ENCODE data around the gene DCHS2.

DCHS2 gene

DNA sequence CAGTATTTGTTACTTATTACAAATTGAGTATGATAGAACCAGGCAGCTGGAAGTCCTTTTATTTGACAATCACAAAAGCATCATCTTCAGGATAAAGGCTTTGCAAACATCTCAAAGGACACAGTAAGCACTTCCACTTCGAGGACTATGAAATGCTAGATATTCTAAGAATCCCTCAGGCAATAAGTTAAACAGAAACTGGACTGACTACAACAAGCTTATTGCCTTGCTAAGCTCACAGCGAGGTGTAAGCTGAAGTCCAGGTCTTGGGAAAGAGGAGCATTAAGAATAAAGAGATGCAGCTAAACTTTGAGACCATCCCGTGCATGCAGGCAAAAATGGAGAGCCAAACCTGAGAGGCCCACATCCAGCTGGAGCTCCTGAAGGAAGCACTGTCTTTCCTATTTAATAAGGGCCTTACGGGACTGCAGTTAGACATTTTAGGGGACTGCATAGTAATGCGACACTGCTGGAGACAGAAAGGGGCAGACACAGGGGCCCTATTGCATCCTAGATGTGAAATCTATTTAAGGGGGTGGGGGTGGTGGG, 38.7 kb downstream of the DCHS2 start:
- H3K4me3 Mint-ChIP-seq: no peak overlapping the region
- H3K27ac Mint-ChIP-seq: no peak overlapping the region
- H3K27me3 Mint-ChIP-seq: peaks cover 26 to 42% of the 10 kb centered on the region in 2 donors
- H3K4me1 Mint-ChIP-seq: no peaks in the 10 kb centered on the region
- H3K9me3 Mint-ChIP-seq: peaks cover 4 to 6% of the 10 kb centered on the region in 2 donors
- ATAC-seq (replicated peaks): no peak
- DNase-seq: no peak
- peaks cover 0 to 3% of the 10 kb centered on the region in 2 donors for H3K36me3 Mint-ChIP-seq

- Mint-ChIP-seq H3K4me3 (no peak overlapping the region), H3K27ac (no peak overlapping the region), H3K4me1 (no peaks in the 10 kb centered on the region), H3K9me3 (peaks cover 4 to 5% of the 10 kb centered on the region in 2 donors), H3K27me3 (peaks cover 20 to 31% of the 10 kb centered on the region in 2 donors), H3K36me3 (peaks cover 0 to 3% of the 10 kb centered on the region in 2 donors)
- no peak for DNase-seq
- no peak for ATAC-seq (replicated peaks)
These were observed 40.6 kb downstream of the DCHS2 start for GRCh38 chr4:154450966-154451365.

DNA sequence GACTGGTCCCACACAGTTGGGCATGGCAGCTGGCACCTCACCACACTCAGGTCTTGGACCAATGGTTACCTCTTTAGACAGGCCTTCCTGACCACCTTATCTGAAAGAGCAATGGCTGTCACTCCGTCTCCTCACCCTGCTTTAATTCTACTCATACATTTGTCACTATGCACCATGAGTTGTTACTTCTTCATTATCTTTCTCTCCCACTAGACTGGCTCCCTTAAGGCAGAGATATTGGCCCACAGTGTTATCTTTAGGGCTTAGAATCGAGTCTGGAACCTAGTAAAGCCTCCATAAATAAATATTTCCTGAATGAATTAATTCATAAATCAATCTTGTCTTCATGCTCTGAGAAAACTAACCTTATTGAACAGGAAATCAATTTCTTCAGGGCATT, 46.6 kb downstream of the DCHS2 start:
- Mint-ChIP-seq H3K4me3 (no peak overlapping the region), H3K4me1 (no peaks in the 10 kb centered on the region), H3K9me3 (no peaks in the 10 kb centered on the region), H3K36me3 (no peaks in the 10 kb centered on the region), H3K27ac (no peak overlapping the region), H3K27me3 (peaks cover 13 to 14% of the 10 kb centered on the region in 2 donors)
- DNase-seq (no peak), ATAC-seq (replicated peaks) (no peak)

DNA sequence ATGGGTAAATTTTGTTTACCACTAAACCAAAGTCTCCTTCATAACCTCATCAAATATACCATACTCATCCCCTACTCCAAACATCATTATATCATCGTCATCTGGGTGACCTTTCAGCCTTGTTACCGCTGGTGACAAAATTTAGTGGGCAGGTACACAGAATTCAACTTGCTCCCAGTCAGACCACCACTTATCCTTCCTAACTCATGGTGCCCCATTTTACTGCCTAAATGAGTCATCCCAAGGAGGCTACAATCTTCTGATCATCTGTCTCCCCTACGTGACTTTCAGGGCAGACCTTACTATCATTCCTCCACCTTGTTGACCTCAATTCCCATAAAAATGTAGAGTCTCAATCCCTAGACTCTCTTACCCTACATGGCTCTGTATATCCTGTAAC, 49.6 kb downstream of the DCHS2 start:
- peaks cover 0 to 4% of the 10 kb centered on the region in 2 donors for H3K27me3 Mint-ChIP-seq
- H3K27ac Mint-ChIP-seq: no peak overlapping the region
- ATAC-seq (replicated peaks) (no peak), DNase-seq (no peak)
- no peaks in the 10 kb centered on the region for H3K36me3 Mint-ChIP-seq
- no peaks in the 10 kb centered on the region for H3K4me1 Mint-ChIP-seq
- H3K9me3 Mint-ChIP-seq: no peaks in the 10 kb centered on the region
- H3K4me3 Mint-ChIP-seq: no peak overlapping the region

DNA sequence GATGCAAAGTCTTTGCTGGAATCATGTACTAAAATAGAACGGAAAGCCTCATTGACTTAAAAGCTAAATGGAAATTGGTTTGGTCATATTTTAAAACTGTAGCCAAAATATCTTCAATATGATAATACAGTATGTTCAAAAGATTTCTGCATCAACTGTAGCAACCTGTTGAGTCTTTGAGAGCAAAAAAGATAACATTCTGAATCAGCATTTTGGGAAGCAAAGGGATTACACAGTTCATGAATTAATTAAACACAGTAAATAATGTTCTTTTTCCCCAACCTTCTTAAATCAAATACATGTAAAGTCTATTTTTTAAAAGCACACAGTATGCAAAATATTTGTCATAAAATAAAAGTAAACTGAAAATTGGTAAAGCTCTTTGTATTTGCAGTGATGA, 50.5 kb downstream of the DCHS2 start:
- ATAC-seq (replicated peaks) (no peak), DNase-seq (no peak)
- no peak overlapping the region for H3K4me3 Mint-ChIP-seq
- H3K4me1 Mint-ChIP-seq: no peaks in the 10 kb centered on the region
- H3K27ac Mint-ChIP-seq: no peak overlapping the region
- no peaks in the 10 kb centered on the region for H3K36me3 Mint-ChIP-seq
- no peaks in the 10 kb centered on the region for H3K9me3 Mint-ChIP-seq
- peaks cover 0 to 4% of the 10 kb centered on the region in 2 donors for H3K27me3 Mint-ChIP-seq

- H3K36me3 Mint-ChIP-seq: no peaks in the 10 kb centered on the region
- H3K9me3 Mint-ChIP-seq: no peaks in the 10 kb centered on the region
- no peak for ATAC-seq (replicated peaks)
- no peak overlapping the region for H3K4me3 Mint-ChIP-seq
- H3K4me1 Mint-ChIP-seq: no peaks in the 10 kb centered on the region
- DNase-seq: no peak
- H3K27ac Mint-ChIP-seq: no peak overlapping the region
- H3K27me3 Mint-ChIP-seq: peaks cover 1 to 4% of the 10 kb centered on the region in 2 donors
These were observed 52.4 kb downstream of the DCHS2 start for GRCh38 chr4:154439224-154439623.

- H3K4me1 Mint-ChIP-seq: no peaks in the 10 kb centered on the region
- peaks cover 10 to 13% of the 10 kb centered on the region in 2 donors for H3K27me3 Mint-ChIP-seq
- H3K36me3 Mint-ChIP-seq: no peaks in the 10 kb centered on the region
- H3K27ac Mint-ChIP-seq: no peak overlapping the region
- no peak for DNase-seq
- ATAC-seq (replicated peaks): no peak
- no peak overlapping the region for H3K4me3 Mint-ChIP-seq
- no peaks in the 10 kb centered on the region for H3K9me3 Mint-ChIP-seq
These were observed 55.7 kb downstream of the DCHS2 start for GRCh38 chr4:154435895-154436294.

DNA sequence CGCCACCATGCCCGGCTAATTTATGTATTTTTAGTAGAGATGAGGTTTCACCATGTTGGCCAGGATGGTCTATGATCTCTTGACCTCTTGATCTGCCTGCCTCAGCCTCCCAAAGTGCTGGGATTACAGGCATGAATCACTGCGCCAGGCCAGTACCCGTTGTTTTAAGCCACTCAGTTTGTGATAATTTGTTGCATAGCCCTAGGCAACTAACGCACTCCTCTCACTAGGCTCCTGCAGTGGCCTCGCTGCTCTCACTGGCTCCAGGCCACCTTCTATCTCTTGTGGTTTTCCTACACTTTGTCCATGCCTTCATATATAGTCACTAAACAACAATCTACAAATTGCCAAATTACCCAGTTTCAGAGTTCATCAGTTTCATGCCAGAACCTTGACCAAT, 58.1 kb downstream of the DCHS2 start:
- no peak for DNase-seq
- no peaks in the 10 kb centered on the region for H3K9me3 Mint-ChIP-seq

GRCh38 chr4:154429176-154429575, 62.4 kb downstream of the DCHS2 start:
- Mint-ChIP-seq H3K4me1 (peaks cover 10 to 20% of the 10 kb centered on the region in 2 donors), H3K4me3 (no peak overlapping the region), H3K36me3 (no peaks in the 10 kb centered on the region), H3K27me3 (peaks cover 25 to 29% of the 10 kb centered on the region in 2 donors), H3K27ac (no peak overlapping the region), H3K9me3 (no peaks in the 10 kb centered on the region)
- DNase-seq (no peak), ATAC-seq (replicated peaks) (no peak)

More for the DNA sequence above, 58.1 kb downstream of the DCHS2 start:
- Mint-ChIP-seq H3K4me1 (no peaks in the 10 kb centered on the region), H3K27me3 (peaks cover 24 to 25% of the 10 kb centered on the region in 2 donors), H3K4me3 (no peak overlapping the region), H3K27ac (no peak overlapping the region), H3K36me3 (no peaks in the 10 kb centered on the region)
- ATAC-seq (replicated peaks): no peak

- Mint-ChIP-seq H3K4me3 (no peak overlapping the region), H3K27ac (no peak overlapping the region), H3K9me3 (no peaks in the 10 kb centered on the region), H3K4me1 (peaks cover 15 to 29% of the 10 kb centered on the region in 2 donors), H3K27me3 (peaks cover 18 to 23% of the 10 kb centered on the region in 2 donors), H3K36me3 (no peaks in the 10 kb centered on the region)
- no peak for DNase-seq
- ATAC-seq (replicated peaks): no peak
These were observed 64.5 kb downstream of the DCHS2 start for GRCh38 chr4:154427149-154427548.

DNA sequence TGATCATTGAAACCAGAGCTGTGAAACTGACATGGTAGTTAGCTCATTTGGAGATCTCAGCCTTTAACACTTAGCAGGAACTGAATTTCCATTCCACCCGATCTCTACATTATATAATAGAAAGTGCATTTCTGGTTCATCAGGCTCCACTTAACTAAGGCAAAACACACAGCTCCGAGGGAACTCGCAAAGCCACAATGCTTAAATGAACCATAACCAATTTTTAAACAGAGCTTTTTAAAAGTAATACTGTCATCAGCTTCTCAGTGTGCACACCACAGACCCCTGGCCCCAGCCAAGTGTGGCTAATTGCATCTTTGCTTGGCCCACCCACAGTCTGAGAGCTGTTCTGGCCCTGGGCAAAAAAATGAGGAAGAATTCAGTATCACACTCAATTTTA, 66.1 kb downstream of the DCHS2 start:
- no peak overlapping the region for H3K4me3 Mint-ChIP-seq
- DNase-seq: no peak
- H3K36me3 Mint-ChIP-seq: no peaks in the 10 kb centered on the region
- H3K4me1 Mint-ChIP-seq: peaks cover 22 to 38% of the 10 kb centered on the region in 2 donors
- ATAC-seq (replicated peaks): peak; percentile 72 to 75
- H3K27me3 Mint-ChIP-seq: peaks cover 12 to 17% of the 10 kb centered on the region in 2 donors
- no peak overlapping the region for H3K27ac Mint-ChIP-seq
- H3K9me3 Mint-ChIP-seq: peaks cover 2 to 4% of the 10 kb centered on the region in 2 donors

DNA sequence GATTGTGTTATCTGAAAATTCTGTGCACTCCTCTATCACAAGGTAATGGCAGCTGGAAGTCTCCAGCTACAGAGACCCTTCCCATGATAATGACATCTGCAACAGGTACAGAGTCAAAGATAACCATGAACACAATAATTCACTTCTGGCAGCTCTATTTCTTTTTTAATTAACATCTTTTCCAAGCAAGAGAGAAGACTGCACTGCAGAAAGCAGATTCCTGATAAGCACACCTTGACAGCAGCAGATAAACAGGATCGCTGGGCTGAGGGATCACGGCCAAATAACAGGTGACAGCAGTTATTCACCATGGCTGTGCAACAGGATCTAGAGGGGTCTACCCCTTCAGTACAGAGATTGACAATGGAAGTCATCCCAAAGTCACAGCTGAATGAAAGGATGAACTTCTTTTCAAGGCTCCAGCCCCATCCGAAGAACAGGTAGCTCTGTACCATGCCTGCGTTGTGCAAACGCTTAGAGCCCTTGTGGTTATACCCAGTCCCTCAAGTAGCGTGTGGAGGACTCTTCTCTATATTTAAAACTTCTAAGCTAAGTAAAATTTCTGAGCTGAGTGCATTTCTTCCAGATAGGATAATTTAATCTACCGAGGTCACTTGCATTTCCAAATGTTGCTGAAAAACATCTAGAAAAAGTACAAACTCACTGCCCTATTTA, 66.7 kb downstream of the DCHS2 start:
- H3K27me3 Mint-ChIP-seq: peaks cover 11 to 12% of the 10 kb centered on the region in 2 donors
- H3K4me3 Mint-ChIP-seq: no peak overlapping the region
- no peaks in the 10 kb centered on the region for H3K36me3 Mint-ChIP-seq
- peaks cover 23 to 40% of the 10 kb centered on the region in 2 donors for H3K4me1 Mint-ChIP-seq
- ATAC-seq (replicated peaks) (peak in 1 of 2 donors; percentile 10), DNase-seq (no peak)
- H3K9me3 Mint-ChIP-seq: peaks cover 2 to 4% of the 10 kb centered on the region in 2 donors
- no peak overlapping the region for H3K27ac Mint-ChIP-seq

- ATAC-seq (replicated peaks) (peak; percentile 26 to 47), DNase-seq (no peak)
- Mint-ChIP-seq H3K36me3 (no peaks in the 10 kb centered on the region), H3K27me3 (no peaks in the 10 kb centered on the region), H3K4me3 (no peak overlapping the region), H3K27ac (no peak overlapping the region), H3K9me3 (peaks cover 2 to 4% of the 10 kb centered on the region in 2 donors), H3K4me1 (peaks cover 28 to 50% of the 10 kb centered on the region in 2 donors)
These were observed 69.4 kb downstream of the DCHS2 start for GRCh38 chr4:154422152-154422551.

- Mint-ChIP-seq H3K4me3 (peak overlapping the region; percentile 0 to 1), H3K27me3 (no peaks in the 10 kb centered on the region), H3K36me3 (no peaks in the 10 kb centered on the region), H3K4me1 (peaks cover 34 to 55% of the 10 kb centered on the region in 2 donors), H3K9me3 (peaks cover 2 to 4% of the 10 kb centered on the region in 2 donors), H3K27ac (no peak overlapping the region)
- peak; percentile 51 to 60 for ATAC-seq (replicated peaks)
- no peak for DNase-seq
These were observed 70.0 kb downstream of the DCHS2 start for GRCh38 chr4:154421618-154422017.

GRCh38 chr4:154417373-154417673, 74.3 kb downstream of the DCHS2 start:
- peak overlapping the region; percentile 92 to 96 for H3K4me3 Mint-ChIP-seq

More at GRCh38 chr4:154417373-154417673, 74.3 kb downstream of the DCHS2 start:
- DNase-seq (no peak), ATAC-seq (replicated peaks) (no peak)
- Mint-ChIP-seq H3K9me3 (peaks cover 2 to 4% of the 10 kb centered on the region in 2 donors), H3K4me1 (peaks cover 30 to 41% of the 10 kb centered on the region in 2 donors), H3K36me3 (no peaks in the 10 kb centered on the region), H3K27ac (no peak overlapping the region), H3K27me3 (no peaks in the 10 kb centered on the region)
